ENCODE measurements around the gene AARS1. TPM values are rescaled to one million over a fixed set of nuclear protein-coding genes. Genes with fewer than 3 reads are reported as not detected.
"Not testable (repeated sequence)": the region's sequence is repeated elsewhere in the genome, so short reads cannot be mapped to it uniquely, and the experiment has no call there.

The AARS1 gene
- total and polyA plus RNA-seq, 2 of the 8 experiments (the other 6 are each of a cell fraction or from before 2014, with no cell fraction given): 130 to 235 TPM

GRCh38 chr16:70259903-70260302 is 29.4 kb downstream of the AARS1 start:
- H2BK120ac ChIP-seq (replicated peaks; ENCODE audit: low read depth, low read length); H4K8ac ChIP-seq (ENCODE audit: extremely low read depth, insufficient read depth, low read length); H3K27me3 ChIP-seq (replicated peaks in 1 of 4; ENCODE audit: control insufficient read depth in 3 of 4, extremely low read depth in 1 of 4, insufficient read depth in 3 of 4, low read length in 3 of 4); DNase-seq (ENCODE audit: low read depth in 1 of 2, low spot score in 2 of 2); H3K56ac ChIP-seq (replicated peaks; ENCODE audit: insufficient read length, low read depth, low read length); H3K9me3 ChIP-seq (ENCODE audit: insufficient read depth in 2 of 2, low read depth in 1 of 2, low read length in 1 of 2); FAIRE-seq; H3K27ac ChIP-seq (ENCODE audit: low read depth, low read length); H4K20me1 ChIP-seq (replicated peaks in 1 of 2; ENCODE audit: control insufficient read depth in 1 of 2, insufficient read depth in 2 of 2, low read length in 2 of 2); H2AFZ ChIP-seq (ENCODE audit: low read length); H3K4ac ChIP-seq (replicated peaks; ENCODE audit: insufficient read length, low read depth, low read length); H2BK15ac ChIP-seq (ENCODE audit: low read length); H3K4me3 ChIP-seq (ENCODE audit: extremely low read depth in 1 of 4, insufficient read depth in 2 of 4, low read depth in 3 of 4, low read length in 4 of 4); H3K23me2 ChIP-seq (ENCODE audit: low read depth, low read length); H4K5ac ChIP-seq (ENCODE audit: insufficient read length, low read depth, low read length); H4K91ac ChIP-seq (replicated peaks; ENCODE audit: insufficient read length, low read length); H2BK5ac ChIP-seq (ENCODE audit: low read depth, low read length); H3K4me2 ChIP-seq (ENCODE audit: insufficient read depth in 1 of 2, low read depth in 2 of 2, low read length in 2 of 2); H2BK20ac ChIP-seq (ENCODE audit: low read length); H2BK12ac ChIP-seq (ENCODE audit: low read depth, low read length); H3K18ac ChIP-seq (ENCODE audit: extremely low read depth, low read length); H2AK5ac ChIP-seq (ENCODE audit: low read depth, low read length); H3K79me2 ChIP-seq (ENCODE audit: control insufficient read depth in 1 of 2, insufficient read depth in 2 of 2, low read length in 2 of 2); H3K79me1 ChIP-seq (ENCODE audit: low read depth, low read length); H3K9ac ChIP-seq (replicated peaks in 1 of 4; ENCODE audit: extremely low read depth in 1 of 4, low read depth in 3 of 4, low read length in 3 of 4); H3K23ac ChIP-seq (ENCODE audit: insufficient read length); H3K14ac ChIP-seq (ENCODE audit: insufficient read length); H3K4me1 ChIP-seq (replicated peaks in 1 of 4; ENCODE audit: control insufficient read depth in 3 of 4, insufficient read depth in 4 of 4, low read length in 3 of 4): not testable (repeated sequence)
- WGBS, 2 experiments (ENCODE audit: extremely low coverage in 1 of 2, insufficient coverage in 1 of 2, insufficient read length in 1 of 2, insufficient replicate concordance in 2 of 2, low coverage in 1 of 2, low lambda C conversion rate in 2 of 2, missing lambda C conversion rate in 1 of 2): 98% methylated on average over 6 of the region's 6 CpGs; no CpG with 5 or more reads in 1 of the 2 experiments
- POLR2A ChIA-PET (ENCODE audit: partially characterized antibody): interaction anchor here (1.0 to 12.3 kb wide), 2 partner anchors 9 to 18 kb away, joined by 3 to 414 read pairs; partner anchors contain the start of gene AARS1
- CTCF ChIA-PET (ENCODE audit: partially characterized antibody): interaction anchor here (1.0 to 1.8 kb wide), 4 partner anchors 8 to 16 kb away, joined by 3 to 7 read pairs (median 4); partner anchors contain the start of gene EXOSC6
- H3K36me3 ChIP-seq (ENCODE audit: control insufficient read depth in 2 of 4, insufficient read depth in 4 of 4, low read length in 3 of 4): peaks cover 41 to 97% (median 81%) of the 10 kb centered on the region in 4 experiments

All from H1 (cell line).